ENCODE data around the gene RNPC3.

The RNPC3 gene

DNA sequence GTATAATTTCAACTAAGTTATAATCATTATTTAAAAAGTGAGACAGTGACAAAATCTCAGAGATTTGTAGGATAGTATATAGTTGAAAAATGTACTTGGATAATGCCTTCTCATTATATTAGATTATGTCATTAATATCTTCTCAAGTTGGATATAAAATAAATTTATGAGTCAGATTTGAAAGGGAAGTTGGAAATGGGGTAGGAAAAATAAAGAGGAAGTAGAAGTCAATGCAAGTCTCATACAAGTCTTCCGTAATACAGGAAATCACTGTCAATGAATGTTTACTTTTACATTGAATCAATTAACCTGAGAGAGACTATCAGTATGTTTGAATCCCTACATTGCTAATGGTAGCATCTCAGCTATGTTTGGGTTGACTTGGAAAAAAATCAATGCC is 16.2 kb upstream of the RNPC3 start:
- no peak overlapping the region for H3K4me3 ChIP-seq (replicated peaks; ENCODE audit: low read depth, low read length)
- TF ChIP-seq, protein P1, sequence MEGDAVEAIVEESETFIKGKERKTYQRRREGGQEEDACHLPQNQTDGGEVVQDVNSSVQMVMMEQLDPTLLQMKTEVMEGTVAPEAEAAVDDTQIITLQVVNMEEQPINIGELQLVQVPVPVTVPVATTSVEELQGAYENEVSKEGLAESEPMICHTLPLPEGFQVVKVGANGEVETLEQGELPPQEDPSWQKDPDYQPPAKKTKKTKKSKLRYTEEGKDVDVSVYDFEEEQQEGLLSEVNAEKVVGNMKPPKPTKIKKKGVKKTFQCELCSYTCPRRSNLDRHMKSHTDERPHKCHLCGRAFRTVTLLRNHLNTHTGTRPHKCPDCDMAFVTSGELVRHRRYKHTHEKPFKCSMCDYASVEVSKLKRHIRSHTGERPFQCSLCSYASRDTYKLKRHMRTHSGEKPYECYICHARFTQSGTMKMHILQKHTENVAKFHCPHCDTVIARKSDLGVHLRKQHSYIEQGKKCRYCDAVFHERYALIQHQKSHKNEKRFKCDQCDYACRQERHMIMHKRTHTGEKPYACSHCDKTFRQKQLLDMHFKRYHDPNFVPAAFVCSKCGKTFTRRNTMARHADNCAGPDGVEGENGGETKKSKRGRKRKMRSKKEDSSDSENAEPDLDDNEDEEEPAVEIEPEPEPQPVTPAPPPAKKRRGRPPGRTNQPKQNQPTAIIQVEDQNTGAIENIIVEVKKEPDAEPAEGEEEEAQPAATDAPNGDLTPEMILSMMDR (IDR thresholded peaks at IDR 0.05; ENCODE audit: low read depth, low read length, missing control alignments) = no peak
- no peak for DNase-seq (ENCODE audit: extremely low read depth, low read depth)

GRCh38 chr1:103513711-103514110 is 11.8 kb upstream of the RNPC3 start:
- DNase-seq (ENCODE audit: extremely low read depth, low read depth) = no peak

GRCh38 chr1:103514920-103515503 is 10.5 kb upstream of the RNPC3 start:
- peak; percentile 40 for DNase-seq (ENCODE audit: extremely low read depth, low read depth)
- TF ChIP-seq, protein P1 (IDR thresholded peaks at IDR 0.05; ENCODE audit: low read depth, low read length, missing control alignments) = peak; percentile 47
- H3K4me3 ChIP-seq (replicated peaks; ENCODE audit: low read depth, low read length) = no peak overlapping the region

More at GRCh38 chr1:103513711-103514110, 11.8 kb upstream of the RNPC3 start:
- no peak overlapping the region for H3K4me3 ChIP-seq (replicated peaks; ENCODE audit: low read depth, low read length)
- TF ChIP-seq, protein P1 (IDR thresholded peaks at IDR 0.05; ENCODE audit: low read depth, low read length, missing control alignments) = no peak

- TF ChIP-seq, protein P1 (IDR thresholded peaks at IDR 0.05; ENCODE audit: low read depth, low read length, missing control alignments) = no peak
- no peak overlapping the region for H3K4me3 ChIP-seq (replicated peaks; ENCODE audit: low read depth, low read length)
- no peak for DNase-seq (ENCODE audit: extremely low read depth, low read depth)
Measured at GRCh38 chr1:103516283-103516682, 9.2 kb upstream of the RNPC3 start.

- TF ChIP-seq, protein P1 (IDR thresholded peaks at IDR 0.05; ENCODE audit: low read depth, low read length, missing control alignments) = no peak
- DNase-seq (ENCODE audit: extremely low read depth, low read depth) = no peak
- no peak overlapping the region for H3K4me3 ChIP-seq (replicated peaks; ENCODE audit: low read depth, low read length)
Measured at GRCh38 chr1:103516693-103517092, 8.8 kb upstream of the RNPC3 start.

GRCh38 chr1:103517380-103518047 is 8.0 kb upstream of the RNPC3 start:
- DNase-seq (ENCODE audit: extremely low read depth, low read depth) = no peak
- H3K4me3 ChIP-seq (replicated peaks; ENCODE audit: low read depth, low read length) = no peak overlapping the region
- TF ChIP-seq, protein P1 (IDR thresholded peaks at IDR 0.05; ENCODE audit: low read depth, low read length, missing control alignments) = no peak

Measured in HFF-Myc (cell line).